Measurements from ENCODE around the gene DNASE1L3.

The DNASE1L3 gene

GRCh38 chr3:58190882-58191281, 19.9 kb downstream of the DNASE1L3 start:
- H3K4me3 ChIP-seq (ENCODE audit: low read length) = no peak overlapping the region
- DNase-seq (ENCODE audit: low read depth) = no peak
- TF ChIP-seq, protein P1, sequence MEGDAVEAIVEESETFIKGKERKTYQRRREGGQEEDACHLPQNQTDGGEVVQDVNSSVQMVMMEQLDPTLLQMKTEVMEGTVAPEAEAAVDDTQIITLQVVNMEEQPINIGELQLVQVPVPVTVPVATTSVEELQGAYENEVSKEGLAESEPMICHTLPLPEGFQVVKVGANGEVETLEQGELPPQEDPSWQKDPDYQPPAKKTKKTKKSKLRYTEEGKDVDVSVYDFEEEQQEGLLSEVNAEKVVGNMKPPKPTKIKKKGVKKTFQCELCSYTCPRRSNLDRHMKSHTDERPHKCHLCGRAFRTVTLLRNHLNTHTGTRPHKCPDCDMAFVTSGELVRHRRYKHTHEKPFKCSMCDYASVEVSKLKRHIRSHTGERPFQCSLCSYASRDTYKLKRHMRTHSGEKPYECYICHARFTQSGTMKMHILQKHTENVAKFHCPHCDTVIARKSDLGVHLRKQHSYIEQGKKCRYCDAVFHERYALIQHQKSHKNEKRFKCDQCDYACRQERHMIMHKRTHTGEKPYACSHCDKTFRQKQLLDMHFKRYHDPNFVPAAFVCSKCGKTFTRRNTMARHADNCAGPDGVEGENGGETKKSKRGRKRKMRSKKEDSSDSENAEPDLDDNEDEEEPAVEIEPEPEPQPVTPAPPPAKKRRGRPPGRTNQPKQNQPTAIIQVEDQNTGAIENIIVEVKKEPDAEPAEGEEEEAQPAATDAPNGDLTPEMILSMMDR (conservative IDR thresholded peaks at IDR 0.05; ENCODE audit: low read length) = no peak

DNA sequence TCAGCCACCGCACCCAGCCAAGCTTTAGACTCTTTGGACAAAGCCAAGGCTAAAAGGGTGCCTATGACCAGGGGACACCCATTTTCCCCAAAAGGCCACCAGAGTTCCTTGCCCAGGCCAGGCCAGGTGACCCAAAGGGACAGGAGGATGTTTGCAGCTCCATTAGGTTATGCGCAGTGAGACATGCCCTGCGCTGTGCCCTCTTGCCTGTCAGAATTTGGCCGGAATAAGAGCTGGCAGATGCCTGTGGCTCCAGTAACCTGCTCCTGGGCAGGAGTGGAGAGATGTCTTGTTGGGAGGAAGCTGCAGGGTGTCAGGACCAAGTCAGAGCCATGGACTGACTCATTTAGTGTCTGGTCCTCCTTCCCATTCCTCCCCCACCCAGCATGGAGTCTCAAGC, 20.5 kb downstream of the DNASE1L3 start:
- TF ChIP-seq, protein P1 (conservative IDR thresholded peaks at IDR 0.05; ENCODE audit: low read length) = no peak
- DNase-seq (ENCODE audit: low read depth) = no peak
- H3K4me3 ChIP-seq (ENCODE audit: low read length) = no peak overlapping the region

DNA sequence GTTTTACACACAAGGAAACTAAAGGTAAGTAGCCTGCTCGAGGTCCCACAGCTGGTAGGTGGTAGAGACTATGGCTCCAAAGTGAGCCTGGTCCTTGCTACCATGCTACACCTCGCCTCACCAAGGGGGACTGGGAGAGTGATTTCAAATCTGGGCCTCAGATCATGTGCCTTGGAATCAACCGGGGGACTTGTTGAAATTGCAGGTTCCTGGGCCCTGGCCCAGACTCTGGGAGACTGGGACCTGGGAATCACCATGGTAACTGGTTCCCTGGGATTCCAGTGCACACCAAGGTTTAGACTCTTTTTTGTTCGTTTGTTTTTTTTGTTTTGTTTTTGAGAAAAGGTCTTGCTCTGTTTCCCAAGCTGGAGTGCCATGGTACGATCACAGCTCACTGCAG, 21.1 kb downstream of the DNASE1L3 start:
- TF ChIP-seq, protein P1 (conservative IDR thresholded peaks at IDR 0.05; ENCODE audit: low read length) = no peak
- H3K4me3 ChIP-seq (ENCODE audit: low read length) = no peak overlapping the region
- DNase-seq (ENCODE audit: low read depth) = no peak

DNA sequence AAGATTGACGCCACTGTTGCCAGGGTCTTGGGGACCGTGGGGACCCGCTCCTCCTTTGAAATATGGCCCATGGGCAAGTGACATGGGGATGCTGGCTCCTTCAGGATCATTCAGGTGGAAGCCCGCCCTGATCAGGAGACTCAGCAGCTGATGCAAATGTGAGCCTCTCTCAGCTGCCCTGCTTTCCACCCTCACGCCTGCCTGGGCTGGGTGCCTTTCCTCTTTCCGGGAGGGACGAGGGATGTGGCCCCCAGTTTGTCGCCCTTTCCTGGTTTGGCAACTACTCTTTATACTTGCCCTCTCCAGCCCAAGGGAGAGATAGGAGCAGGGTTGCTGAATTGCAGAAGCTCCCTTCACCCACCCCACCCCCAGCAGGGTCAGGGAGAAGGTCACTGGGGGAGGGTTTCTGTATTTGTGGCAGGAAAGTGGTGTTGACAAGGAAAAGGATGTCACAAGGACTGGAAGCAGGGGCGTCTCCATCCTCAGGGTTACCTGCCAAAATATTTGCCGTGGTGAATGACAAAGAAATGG, 21.8 kb downstream of the DNASE1L3 start:
- H3K4me3 ChIP-seq (ENCODE audit: low read length) = no peak overlapping the region
- TF ChIP-seq, protein P1 (conservative IDR thresholded peaks at IDR 0.05; ENCODE audit: low read length) = no peak
- no peak for DNase-seq (ENCODE audit: low read depth)

GRCh38 chr3:58188173-58188564, 22.6 kb downstream of the DNASE1L3 start:
- TF ChIP-seq, protein P1 (conservative IDR thresholded peaks at IDR 0.05; ENCODE audit: low read length) = no peak
- no peak for DNase-seq (ENCODE audit: low read depth)
- H3K4me3 ChIP-seq (ENCODE audit: low read length) = no peak overlapping the region

- TF ChIP-seq, protein P1 (conservative IDR thresholded peaks at IDR 0.05; ENCODE audit: low read length) = no peak
- no peak overlapping the region for H3K4me3 ChIP-seq (ENCODE audit: low read length)
- no peak for DNase-seq (ENCODE audit: low read depth)
Measured at GRCh38 chr3:58184982-58185360, 25.8 kb downstream of the DNASE1L3 start.

- no peak overlapping the region for H3K4me3 ChIP-seq (ENCODE audit: low read length)
- TF ChIP-seq, protein P1 (conservative IDR thresholded peaks at IDR 0.05; ENCODE audit: low read length) = no peak
- DNase-seq (ENCODE audit: low read depth) = no peak
Measured at GRCh38 chr3:58184309-58184981, 26.3 kb downstream of the DNASE1L3 start.
